ENCODE measurements around the gene CIDEC.

The CIDEC gene, protein sequence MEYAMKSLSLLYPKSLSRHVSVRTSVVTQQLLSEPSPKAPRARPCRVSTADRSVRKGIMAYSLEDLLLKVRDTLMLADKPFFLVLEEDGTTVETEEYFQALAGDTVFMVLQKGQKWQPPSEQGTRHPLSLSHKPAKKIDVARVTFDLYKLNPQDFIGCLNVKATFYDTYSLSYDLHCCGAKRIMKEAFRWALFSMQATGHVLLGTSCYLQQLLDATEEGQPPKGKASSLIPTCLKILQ

DNA sequence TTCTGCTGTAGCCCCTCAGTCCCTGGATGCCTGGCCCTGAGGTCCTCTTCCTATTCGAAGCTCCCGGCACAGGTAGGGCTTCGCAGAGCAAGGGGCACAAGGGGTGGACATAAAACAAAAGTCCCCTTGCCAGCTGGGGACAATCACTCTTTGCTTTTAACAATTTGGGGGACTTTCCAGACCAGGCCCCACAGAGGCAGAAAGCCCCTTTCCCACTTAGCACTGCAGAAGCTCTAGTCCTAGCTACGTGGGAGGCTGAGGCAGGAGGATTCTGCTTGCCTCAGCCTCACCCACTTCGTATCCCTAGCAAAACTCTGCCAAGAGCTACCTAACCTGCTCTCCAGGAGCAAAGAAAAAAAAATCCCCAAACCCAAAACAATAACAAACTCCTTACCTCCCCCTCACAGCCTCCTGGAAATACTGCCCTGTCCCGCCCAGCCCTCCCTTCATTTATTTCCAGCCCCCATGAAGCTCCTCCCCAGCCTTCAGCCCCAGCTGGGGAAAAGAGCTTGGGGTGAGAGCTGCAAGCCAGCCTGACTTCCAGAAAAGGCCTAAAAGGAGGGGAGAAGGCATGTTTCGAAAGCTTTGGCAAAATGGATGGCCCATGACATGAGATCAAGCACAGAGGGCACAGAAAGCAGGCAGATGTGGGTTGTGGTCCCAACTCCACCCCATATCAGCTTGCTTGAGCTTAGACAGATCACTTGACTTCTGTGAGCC lies at the start of gene CIDEC:
TSS of gene CIDEC (minus strand) at position 424 of the 720 bp plus-strand sequence. CDS start 1,767 bp downstream, outside the sequence.
- DNase-seq = no peak

DNA sequence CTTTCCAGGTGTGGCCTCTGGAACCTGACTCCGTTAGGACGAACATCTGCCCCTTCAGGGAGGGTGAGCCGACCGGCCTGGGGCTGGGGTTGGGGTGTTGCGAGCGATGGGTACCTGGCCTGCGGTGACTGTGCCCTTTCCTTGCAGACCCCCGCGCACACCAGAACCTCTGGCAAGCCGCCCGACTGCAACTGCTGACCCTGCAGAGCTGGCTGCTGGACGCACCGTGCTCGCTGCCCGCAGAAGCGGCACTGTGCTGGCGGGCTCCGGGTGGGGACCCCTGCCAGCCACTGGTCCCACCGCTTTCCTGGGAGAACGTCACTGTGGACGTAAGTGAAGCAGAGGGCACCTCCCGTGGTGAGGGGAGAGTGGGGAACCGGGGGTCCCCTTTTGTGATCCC lies 48.1 kb upstream of the CIDEC start:
- DNase-seq = no peak

DNA sequence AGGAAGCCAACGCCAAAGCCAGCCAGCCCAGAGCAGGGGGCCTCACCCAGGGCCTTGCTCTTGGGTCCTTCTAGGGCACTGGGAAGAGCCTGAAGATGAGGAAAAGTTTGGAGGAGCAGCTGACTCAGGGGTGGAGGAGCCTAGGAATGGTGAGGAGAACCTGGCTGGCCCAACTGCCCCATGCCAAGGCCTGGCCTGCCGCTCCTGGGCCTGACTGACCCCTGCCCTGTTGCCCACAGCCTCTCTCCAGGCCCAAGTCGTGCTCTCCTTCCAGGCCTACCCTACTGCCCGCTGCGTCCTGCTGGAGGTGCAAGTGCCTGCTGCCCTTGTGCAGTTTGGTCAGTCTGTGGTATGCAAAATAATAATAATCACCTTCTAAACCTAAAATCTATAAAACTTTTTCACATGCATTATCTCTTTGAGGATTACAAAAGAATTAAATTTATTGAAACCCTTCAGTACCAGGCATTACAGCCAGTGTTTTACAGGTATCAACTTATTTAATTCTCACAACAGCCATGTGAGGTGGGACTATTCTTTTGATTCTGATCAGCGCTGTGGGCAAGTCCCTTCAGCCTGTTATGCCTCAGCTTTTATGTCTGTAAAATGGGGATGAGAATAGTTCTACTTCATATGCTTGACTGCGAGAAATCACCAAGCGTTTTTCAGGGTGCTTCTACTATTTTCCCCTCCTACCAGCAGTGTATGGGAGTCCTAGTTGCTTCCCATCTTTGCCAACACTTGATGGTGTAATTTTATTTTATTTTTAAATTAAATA lies 38.4 kb upstream of the CIDEC start:
- no peak for DNase-seq

DNA sequence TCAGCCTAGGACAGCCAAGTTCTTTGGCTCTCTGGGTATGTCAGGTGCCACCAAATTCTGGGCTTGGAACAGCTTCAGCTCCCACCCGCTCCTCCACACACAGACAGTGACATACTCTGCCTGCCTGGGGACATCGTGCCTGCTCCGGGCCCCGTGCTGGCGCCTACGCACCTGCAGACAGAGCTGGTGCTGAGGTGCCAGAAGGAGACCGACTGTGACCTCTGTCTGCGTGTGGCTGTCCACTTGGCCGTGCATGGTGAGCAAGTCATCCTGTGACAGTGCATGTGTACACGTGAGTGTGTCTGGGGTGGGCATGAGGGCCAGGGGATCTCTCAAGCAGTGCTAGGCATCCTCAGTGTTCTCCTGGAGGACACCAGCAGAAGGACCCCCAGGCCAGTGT lies 37.8 kb upstream of the CIDEC start:
- no peak for DNase-seq

DNA sequence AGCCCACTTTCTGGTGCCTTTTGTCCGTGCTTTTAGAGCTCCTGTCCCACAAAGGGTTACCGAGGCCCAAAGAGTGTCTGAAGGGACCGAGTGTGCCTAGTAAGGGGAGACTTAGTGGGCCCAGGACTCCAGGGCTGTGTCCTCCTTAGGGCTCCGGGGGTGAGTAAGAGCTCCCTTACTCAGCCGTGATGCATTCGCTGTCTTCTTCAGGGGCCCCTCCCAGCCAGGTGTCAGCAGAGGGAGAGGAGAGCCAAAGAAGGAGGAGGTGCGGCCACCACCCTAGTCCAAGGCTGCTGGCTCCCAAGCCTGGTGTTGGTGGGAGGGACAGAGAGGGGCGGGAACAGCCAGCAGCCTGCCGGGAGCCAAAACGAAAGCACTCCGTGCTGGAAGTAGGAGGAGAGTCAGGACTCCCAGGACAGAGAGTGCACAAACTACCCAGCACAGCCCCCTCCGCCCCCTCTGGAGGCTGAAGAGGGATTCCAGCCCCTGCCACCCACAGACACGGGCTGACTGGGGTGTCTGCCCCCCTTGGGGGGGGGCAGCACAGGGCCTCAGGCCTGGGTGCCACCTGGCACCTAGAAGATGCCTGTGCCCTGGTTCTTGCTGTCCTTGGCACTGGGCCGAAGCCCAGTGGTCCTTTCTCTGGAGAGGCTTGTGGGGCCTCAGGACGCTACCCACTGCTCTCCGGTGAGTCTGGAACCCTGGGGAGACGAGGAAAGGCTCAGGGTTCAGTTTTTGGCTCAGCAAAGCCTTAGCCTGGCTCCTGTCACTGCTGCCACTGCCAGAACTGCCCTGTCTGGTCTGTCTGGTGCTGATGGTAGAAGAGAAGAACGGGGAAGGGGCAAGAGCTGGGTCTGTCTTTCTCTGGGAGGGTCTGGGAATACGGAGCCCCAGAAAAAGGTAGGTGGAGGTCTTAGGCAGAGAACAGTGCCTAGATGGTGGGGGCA lies 37.0 kb upstream of the CIDEC start, which contains the start of gene IL17RC:
TSS of gene IL17RC (plus strand) at position 365 of the 947 bp plus-strand sequence. CDS start at position 583, 218 bp downstream.
- DNase-seq = no peak

DNA sequence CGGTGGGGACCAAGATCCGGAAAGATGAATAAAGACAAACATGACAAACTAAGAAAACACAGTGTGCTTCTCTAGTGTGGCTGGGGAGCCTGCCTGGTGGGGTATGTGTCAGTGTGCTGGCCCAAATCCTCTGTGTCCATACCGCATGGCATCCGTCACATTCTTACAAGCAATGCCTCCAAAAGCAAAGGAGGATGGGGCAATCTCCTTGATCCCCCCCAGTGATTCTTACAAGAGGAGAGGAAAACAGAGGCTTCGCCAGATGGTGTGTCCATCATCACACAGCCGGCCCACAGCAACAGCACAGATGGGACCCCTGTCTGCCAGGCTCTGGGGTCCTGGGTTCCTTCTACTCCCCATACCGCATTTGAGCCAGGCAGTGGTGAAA lies 36.3 kb upstream of the CIDEC start:
- no peak for DNase-seq

DNA sequence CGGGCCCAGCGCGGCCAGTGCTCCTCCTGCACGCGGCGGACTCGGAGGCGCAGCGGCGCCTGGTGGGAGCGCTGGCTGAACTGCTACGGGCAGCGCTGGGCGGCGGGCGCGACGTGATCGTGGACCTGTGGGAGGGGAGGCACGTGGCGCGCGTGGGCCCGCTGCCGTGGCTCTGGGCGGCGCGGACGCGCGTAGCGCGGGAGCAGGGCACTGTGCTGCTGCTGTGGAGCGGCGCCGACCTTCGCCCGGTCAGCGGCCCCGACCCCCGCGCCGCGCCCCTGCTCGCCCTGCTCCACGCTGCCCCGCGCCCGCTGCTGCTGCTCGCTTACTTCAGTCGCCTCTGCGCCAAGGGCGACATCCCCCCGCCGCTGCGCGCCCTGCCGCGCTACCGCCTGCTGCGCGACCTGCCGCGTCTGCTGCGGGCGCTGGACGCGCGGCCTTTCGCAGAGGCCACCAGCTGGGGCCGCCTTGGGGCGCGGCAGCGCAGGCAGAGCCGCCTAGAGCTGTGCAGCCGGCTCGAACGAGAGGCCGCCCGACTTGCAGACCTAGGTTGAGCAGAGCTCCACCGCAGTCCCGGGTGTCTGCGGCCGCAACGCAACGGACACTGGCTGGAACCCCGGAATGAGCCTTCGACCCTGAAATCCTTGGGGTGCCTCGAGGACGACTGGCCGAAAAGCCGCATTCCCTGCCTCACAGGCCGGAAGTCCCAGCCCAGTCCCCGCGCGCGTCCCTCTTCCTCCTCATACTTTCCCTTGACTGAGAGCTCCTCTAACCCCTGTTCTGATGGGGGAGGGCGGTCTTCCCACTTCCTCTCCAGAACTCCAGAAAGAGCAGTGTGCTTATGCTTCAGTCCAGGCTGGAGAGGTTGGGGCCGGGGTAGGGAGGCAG lies 35.4 kb upstream of the CIDEC start:
- DNase-seq = no peak

DNA sequence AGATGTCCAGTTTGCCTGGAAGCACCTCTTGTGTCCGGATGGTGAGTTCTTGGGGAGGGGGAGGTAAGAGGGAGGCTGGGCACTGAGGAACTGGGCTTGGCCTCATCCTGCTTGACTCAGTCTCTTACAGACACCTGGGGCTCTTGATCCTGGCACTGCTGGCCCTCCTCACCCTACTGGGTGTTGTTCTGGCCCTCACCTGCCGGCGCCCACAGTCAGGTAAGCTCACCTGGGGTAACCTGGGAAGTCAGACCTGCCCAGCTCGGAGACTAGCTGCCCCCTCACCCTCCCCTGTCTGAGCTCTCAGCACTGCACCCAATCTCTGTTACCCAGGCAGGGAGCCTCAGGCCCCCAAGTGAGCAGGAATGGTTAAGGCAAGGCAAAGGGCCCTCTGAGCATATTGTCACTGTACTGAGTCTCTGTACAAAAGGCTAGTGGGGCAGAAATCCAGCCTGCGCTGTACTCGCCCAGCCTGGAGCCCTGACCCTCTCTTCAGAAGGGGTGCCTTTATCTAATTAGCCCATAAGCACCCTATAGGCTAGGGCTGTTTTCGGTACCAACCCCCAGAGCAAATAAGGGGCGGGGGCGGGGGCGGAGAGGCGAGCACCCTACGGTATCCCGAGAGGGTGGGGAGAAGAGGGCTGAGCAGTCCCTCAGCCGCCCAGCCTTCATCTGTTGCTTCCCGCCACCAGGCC lies 34.7 kb upstream of the CIDEC start:
- no peak for DNase-seq

DNA sequence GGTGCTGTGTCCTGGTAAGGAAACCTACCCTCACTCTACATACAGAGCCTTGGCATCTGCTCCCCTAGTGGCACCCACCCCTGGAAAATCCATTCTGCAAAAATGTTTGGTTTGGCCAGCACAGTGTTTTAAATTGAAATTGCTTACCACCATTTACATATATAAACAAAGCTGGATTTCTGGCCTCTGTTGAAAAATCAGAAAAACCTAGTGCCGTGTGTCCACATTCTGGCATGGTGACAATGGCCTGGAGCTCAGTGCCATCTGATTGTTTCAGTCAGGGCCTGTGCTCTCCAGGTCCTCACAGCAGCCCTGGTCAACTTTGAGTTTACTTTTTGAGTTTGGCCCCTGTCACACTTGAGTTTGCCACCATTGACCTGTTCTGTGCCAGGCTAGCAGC lies 34.0 kb upstream of the CIDEC start:
- DNase-seq = no peak

DNA sequence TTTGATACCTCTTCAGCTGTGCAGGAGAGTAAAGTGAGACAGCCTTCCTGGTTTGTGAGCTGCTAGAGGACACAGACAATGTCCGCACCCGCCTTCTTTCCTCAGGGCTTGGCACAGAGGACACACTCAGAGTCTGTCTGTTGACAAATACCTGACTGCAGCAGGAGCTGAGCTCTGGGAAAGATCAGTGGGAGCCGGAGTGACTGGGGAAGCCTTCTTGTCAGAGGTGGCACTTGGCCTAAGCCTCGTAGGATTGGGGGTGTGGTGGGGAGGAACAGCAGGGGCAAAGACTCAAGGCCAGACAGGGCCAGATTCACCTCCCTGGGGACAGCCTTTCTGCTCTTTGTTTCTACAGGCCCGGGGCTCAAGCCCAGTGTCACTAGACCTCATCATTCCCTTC lies 33.5 kb upstream of the CIDEC start:
- no peak for DNase-seq

DNA sequence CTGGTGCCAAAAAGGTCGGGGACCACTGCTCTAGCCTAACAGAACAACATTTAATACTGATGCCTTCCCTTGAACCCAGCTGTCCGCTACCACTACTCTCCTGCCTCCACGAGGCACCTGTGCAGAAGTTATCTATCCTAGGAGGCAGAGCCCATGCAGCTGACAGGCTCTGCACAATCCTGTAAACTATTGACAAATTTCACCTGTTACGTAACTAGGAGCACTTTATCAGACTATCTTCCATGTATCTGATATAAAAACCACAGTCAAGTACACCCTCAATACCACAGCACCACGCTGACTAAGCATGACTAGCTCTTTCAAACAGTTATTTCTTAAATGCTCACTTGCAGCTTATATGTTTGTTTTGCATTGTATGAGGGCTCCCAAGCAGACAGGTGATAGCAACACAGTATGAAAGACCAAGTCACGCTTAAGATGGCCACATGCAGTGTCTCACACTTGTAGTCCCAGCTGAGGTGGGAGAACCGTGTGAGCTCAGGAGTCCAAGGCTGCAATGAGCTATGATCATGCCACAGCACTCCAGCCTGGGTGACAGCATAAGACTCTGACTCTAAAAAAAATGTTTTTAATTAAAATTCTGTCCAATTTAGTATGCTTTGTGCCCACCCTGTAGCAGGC lies 32.4 kb upstream of the CIDEC start:
- no peak for DNase-seq

DNA sequence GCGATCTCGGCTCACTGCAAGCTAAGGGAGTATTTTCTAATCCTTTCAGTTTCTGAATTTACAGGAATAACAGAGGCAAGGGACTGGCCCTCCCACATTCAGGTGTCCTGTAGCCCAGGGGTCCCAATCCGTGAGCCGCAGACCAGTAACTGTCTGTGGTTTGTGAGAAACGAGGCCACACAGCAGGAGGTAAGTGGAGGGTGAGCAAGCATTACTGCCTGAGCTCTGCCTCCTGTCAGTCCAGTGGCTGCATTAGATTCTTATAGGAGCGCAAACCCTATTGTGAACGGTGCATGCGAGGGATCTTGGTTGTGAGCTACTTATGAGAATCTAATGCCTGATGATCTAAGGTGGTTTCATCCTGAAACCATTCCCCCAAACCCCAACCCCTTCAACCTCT lies 31.8 kb upstream of the CIDEC start:
- no peak for DNase-seq

DNA sequence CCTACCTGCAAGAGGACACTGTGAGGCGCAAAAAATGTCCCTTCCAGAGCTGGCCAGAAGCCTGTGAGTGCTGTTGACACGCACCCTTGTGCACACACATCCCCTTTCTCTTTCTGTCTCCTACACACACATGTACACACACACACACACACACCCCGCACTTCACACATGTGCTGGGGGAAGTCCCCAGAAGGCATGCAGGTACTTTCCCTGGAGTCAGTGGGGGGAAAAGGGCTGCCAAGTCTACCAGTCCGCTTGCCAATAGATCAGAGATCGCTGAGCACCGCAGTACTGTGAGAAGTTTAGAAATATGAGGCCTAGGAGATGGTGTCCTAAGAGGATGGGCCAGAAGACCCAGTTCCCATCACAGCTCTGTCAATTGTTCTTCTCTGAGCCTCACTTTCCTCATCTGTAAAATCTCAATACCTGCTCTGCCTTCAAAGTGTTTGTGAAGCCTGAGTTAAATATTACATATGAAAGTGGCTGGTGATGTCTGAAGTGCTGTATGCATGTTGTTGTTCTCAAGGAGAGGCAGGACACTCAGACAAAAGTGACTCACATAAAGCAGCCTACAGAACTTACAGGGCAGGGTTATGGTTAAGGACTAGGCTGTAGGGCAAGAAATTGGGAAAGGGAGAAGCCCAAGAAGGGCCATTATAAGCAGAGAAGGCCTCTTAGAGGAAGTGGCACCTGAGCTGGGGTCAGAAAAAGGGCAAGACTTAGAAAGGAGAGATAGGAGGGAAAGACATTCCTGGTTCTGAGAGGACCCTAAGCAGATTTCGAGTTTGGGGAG lies 29.4 kb upstream of the CIDEC start:
- DNase-seq = no peak

DNA sequence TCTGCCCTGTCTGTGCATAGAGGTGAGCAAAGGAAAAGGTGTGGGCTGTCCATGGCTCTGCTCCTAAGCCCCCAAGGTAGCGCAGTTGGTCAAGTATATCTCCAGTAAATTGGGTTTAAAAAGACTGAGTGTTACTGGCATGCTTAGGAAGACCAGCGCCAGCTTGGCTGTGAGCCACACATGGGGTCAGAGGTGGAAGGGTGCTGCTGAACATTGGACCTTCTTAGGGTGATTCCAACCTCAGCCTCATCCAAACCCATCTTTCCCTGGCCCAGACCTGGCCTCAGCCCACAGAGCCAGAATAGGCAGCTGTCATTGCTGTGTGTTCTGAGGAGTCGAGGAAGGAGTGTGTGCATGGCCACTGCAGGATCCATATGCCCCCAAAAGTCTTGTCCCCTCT lies 28.2 kb upstream of the CIDEC start:
- no peak for DNase-seq

DNA sequence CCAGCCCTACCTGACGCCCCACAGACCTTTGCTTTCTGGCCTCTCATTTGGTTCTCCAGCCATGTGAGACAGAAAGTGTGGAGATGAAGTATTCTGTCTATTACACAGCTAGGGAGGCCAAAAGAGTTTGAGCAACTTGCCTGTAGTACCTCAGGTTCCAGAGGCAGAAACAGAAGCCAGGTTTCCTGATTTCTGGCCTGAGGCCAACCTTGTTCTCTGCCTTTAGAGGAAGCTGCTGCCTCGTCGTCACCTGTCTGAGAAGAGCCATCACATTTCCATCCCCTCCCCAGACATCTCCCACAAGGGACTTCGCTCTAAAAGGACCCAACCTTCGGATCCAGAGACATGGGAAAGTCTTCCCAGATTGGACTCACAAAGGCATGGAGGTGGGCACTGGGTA lies 26.4 kb upstream of the CIDEC start:
- DNase-seq = no peak

DNA sequence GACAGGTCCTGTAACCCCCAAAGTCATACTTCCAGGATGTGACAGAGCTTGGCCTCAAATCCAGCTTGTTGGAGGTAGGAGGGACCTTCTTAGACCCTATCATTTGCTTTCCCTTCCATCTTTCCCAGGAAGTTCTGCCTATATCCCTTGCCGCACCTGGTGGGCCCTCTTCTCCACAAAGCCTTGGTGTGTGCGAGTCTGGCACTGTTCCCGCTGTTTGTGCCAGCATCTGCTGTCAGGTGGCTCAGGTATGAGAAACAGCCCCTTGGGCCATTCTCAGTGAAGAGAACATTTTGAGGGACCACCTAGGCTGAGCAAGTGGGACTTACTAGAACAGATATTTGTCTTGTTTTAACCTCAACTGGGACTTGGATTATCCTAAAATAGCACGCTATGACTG lies 23.9 kb upstream of the CIDEC start:
- DNase-seq = no peak

DNA sequence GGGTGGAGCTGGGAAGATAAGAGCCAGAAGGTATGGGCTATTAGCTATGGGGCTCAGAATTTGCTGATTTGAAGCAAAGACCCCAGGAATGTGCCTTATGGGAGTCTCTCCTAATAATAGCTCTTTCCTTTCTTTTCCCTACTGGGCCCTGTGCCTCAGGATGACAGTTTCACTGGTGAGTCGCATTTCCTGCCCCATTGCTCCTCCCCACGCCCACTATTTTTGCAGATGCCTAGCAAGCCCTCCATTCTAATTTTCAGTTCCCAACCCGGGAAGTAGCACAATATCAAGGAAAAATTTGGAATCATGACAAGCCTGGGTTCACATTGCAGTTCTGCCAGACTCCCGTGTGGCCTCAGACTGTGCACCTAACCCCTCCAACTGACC lies 23.2 kb upstream of the CIDEC start:
- no peak for DNase-seq

DNA sequence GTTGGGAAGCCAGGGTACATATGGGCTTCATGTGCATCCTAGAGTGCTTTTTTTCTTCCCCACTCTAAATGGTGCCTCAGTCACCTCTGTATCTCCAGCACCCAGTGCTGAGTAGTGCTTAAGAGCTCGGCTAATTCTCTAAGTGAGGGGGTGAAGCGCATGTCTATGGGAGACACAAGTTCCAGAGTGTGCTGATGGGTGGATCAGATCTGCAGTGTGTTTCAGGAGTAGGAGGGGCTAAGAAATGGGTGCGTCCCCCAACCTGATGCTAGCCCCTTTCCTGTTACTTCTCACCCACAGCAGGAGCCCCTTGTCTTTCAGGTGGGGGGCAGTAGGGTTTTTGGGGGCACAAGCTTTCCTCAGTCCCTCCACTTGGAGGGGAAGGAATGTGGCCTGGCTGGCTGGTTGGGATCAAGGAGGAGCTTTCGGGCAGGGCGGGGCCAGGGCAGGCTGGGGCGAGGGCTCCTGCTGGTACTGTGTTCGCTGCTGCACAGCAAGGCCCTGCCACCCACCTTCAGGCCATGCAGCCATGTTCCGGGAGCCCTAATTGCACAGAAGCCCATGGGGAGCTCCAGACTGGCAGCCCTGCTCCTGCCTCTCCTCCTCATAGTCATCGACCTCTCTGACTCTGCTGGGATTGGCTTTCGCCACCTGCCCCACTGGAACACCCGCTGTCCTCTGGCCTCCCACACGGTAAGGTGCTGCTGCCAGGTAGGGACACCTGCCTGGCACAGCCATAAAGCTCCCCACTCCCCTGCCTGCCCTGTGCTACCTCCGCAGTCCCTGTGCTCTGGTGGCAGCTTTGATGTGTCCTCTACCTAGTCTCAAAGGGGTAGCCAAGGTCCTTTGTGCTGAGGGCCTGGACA lies 22.6 kb upstream of the CIDEC start, which contains the start of gene IL17RE:
TSS of gene IL17RE (plus strand) at position 477 of the 866 bp plus-strand sequence. CDS start at position 562, 85 bp downstream.
- DNase-seq = no peak
